Tibial artery (tissue), 4 donors: Measurements from ENCODE around the gene TNFAIP8L1.

Source experiments
- DNase-seq, 2 donors: peaks; one replicate each; pipeline ENCODE4 v3.0.0-alpha.2; 2019
- H3K27ac ChIP-seq, 2 donors: fragments of 200-600 bp; sonication (generic) in 1 of 2; 1 replicate in 1 of 2; 2 replicates in 1 of 2; pipeline ENCODE4 v1.5.1; 2018 to 2019; ENCODE audit warnings: mild to moderate bottlenecking in 1 of 2
- H3K27me3 ChIP-seq, 2 donors: fragments of 200-600 bp; sonication (generic) in 1 of 2; one replicate each; pipeline versions ENCODE4 v1.5.1 to v1.6.0; 2016 to 2019
- H3K36me3 ChIP-seq, 3 donors: fragments of 200-600 bp; sonication (generic) in 2 of 3; one replicate each; pipeline ENCODE4 v1.5.1; 2016 to 2019; ENCODE audit warnings: mild to moderate bottlenecking in 2 of 3
- H3K4me1 ChIP-seq, 4 donors: fragments of 200-600 bp; sonication (generic) in 2 of 4; 1 replicate in 3 of 4; 2 replicates in 1 of 4; pipeline ENCODE4 v1.5.1; 2016 to 2019
- H3K4me3 ChIP-seq, 2 donors: fragments of 200-600 bp; sonication (generic) in 1 of 2; 1 replicate in 1 of 2; 2 replicates in 1 of 2; pipeline ENCODE4 v1.5.1; 2018 to 2019; ENCODE audit warnings: mild to moderate bottlenecking in 2 of 2
- H3K9me3 ChIP-seq, 3 donors: fragments of 200-600 bp; sonication (generic) in 1 of 3; one replicate each; pipeline ENCODE4 v1.5.1; 2016 to 2019
- intact Hi-C: fragments of 100-400 bp; cut with DNase I; formaldehyde crosslinking; loops from one replicate; pipeline ENCODE4 v1.15.0; 2023; ENCODE audit warnings: low total_unique reads
- TF ChIP-seq, protein P1 (sequence below), 2 experiments: fragments of 200-600 bp in 1 of 2; fragments of 450-650 bp in 1 of 2; IDR thresholded peaks; one replicate each; pipeline ENCODE4 v1.5.1; 2017 to 2019; ENCODE audit warnings: antibody characterized with exemption in 2 of 2, mild to moderate bottlenecking in 1 of 2, moderate library complexity in 1 of 2

The TNFAIP8L1 gene

DNA sequence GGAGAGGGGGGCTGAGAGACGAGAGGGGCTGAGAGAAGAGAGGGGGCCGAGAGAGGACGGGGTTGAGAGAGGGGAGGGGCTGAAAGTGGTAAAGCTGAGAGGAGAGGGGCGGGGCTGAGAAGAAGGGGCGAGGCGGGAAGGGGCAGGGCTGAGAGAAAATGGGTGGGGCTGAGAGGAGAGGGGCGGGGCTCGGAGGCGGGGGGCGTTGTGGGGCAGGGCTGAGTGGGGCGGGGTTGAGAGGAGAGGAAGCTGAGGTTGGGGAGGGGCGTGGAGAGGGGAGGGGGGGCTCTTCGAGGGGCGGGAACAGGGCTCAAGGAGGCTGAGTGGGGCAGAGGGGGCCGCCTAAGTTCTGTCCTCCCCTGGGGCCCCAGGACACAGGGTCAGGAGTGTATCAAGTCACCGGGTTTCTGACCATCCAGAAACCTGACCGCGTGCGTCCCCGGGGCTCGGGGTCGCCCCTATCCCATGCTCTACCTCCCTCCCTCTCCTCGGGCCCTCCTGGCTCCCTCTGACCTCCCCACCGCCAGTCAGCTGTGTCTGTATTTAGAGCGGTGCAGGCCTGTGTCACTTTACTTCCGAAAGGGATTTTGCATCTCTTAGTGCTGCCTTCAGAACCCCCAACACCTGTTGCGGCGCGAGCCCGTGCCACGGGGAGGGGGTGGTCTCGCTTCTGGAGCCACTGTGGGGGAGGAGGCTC lies 41.2 kb upstream of the TNFAIP8L1 start:
- H3K4me1 ChIP-seq: peaks cover 0 to 11% (median 0%) of the 10 kb centered on the region in 4 donors
- H3K4me3 ChIP-seq: no peak overlapping the region
- DNase-seq: no peak
- H3K9me3 ChIP-seq: no peaks in the 10 kb centered on the region
- H3K27me3 ChIP-seq: peaks cover 0 to 87% of the 10 kb centered on the region in 2 donors
- intact Hi-C loops: no loop called here
- no peaks in the 10 kb centered on the region for H3K36me3 ChIP-seq
- H3K27ac ChIP-seq: no peak overlapping the region
- TF ChIP-seq, protein P1, sequence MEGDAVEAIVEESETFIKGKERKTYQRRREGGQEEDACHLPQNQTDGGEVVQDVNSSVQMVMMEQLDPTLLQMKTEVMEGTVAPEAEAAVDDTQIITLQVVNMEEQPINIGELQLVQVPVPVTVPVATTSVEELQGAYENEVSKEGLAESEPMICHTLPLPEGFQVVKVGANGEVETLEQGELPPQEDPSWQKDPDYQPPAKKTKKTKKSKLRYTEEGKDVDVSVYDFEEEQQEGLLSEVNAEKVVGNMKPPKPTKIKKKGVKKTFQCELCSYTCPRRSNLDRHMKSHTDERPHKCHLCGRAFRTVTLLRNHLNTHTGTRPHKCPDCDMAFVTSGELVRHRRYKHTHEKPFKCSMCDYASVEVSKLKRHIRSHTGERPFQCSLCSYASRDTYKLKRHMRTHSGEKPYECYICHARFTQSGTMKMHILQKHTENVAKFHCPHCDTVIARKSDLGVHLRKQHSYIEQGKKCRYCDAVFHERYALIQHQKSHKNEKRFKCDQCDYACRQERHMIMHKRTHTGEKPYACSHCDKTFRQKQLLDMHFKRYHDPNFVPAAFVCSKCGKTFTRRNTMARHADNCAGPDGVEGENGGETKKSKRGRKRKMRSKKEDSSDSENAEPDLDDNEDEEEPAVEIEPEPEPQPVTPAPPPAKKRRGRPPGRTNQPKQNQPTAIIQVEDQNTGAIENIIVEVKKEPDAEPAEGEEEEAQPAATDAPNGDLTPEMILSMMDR (IDR thresholded peaks at IDR 0.05): no peak

DNA sequence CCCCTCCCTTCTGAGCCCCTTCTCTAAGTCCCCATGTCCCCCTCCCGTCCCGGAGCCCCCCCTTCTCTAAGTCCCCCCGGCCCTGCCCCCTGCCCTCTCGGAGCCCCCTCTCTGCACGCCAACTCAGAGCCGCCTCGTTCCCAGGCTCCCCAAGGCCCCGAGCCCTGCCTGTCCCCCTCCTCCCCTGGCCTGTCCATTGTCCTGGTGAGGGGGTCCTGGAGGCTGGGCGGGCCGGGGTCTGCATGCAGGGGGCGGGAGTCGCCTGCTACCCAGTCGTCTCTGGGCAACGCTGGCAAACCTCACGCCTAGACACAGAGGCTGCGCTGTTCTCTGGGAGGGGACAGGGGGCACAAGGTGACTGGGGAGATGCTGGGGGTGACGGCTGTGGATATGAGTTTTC lies 40.6 kb upstream of the TNFAIP8L1 start:
- Histone ChIP-seq H3K9me3 (no peaks in the 10 kb centered on the region), H3K4me3 (no peak overlapping the region), H3K36me3 (no peaks in the 10 kb centered on the region), H3K4me1 (peaks cover 0 to 11% (median 0%) of the 10 kb centered on the region in 4 donors), H3K27ac (no peak overlapping the region), H3K27me3 (peaks cover 0 to 91% of the 10 kb centered on the region in 2 donors)
- TF ChIP-seq, protein P1 (IDR thresholded peaks at IDR 0.05): no peak
- intact Hi-C loops: no loop called here
- no peak for DNase-seq

DNA sequence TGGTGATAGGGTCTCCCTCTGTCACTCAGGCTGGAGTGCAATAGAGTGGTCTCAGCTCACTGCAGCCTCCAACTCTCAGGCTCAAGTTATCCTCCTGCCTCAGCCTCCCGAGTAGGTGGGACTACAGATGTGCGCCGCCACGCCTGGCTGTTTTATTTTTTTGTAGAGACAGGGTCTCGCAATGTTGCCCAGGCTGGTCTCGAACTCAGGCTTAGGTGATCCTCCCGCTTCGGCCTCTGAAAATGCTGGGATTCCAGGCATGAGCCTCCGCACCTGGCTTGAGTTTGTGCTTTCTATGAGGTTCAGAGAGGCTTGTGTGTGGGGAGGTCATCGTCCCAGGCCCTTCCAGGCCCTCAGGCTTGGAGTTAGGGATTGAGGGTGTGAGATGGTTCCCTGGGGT lies 39.2 kb upstream of the TNFAIP8L1 start:
- Histone ChIP-seq H3K27me3 (peaks cover 0 to 89% of the 10 kb centered on the region in 2 donors), H3K4me1 (peaks cover 0 to 11% (median 0%) of the 10 kb centered on the region in 4 donors), H3K9me3 (no peaks in the 10 kb centered on the region), H3K4me3 (no peak overlapping the region), H3K36me3 (no peaks in the 10 kb centered on the region), H3K27ac (no peak overlapping the region)
- no peak for DNase-seq
- TF ChIP-seq, protein P1 (IDR thresholded peaks at IDR 0.05): no peak
- intact Hi-C loops: no loop called here

DNA sequence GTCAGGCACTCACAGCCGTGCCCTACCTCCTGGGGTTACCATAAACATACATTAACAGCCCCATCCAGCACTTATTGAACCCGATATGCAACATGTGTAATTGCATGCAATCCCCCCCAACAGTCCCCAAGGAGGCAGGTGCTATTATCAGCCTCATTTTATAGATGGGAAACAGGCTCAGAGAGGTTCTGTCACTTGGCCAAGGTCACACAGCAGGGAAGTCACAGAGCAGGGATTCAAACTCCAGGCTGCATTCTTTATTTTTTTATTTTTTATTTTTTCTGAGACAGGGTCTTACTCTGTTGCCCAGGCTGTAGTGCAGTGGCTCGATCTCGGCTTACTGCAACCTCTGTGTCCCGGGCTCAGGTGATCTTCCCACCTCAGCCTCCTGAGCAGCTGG lies 38.4 kb upstream of the TNFAIP8L1 start:
- Histone ChIP-seq H3K27me3 (peaks cover 0 to 89% of the 10 kb centered on the region in 2 donors), H3K27ac (no peak overlapping the region), H3K4me1 (peaks cover 0 to 11% (median 0%) of the 10 kb centered on the region in 4 donors), H3K9me3 (no peaks in the 10 kb centered on the region), H3K36me3 (no peaks in the 10 kb centered on the region), H3K4me3 (no peak overlapping the region)
- intact Hi-C loops: no loop called here
- TF ChIP-seq, protein P1 (IDR thresholded peaks at IDR 0.05): no peak
- no peak for DNase-seq

GRCh38 chr19:4602173-4602788 lies 37.0 kb upstream of the TNFAIP8L1 start:
- no peak for DNase-seq
- H3K9me3 ChIP-seq: no peaks in the 10 kb centered on the region
- H3K27me3 ChIP-seq: peaks cover 0 to 89% of the 10 kb centered on the region in 2 donors
- TF ChIP-seq, protein P1 (IDR thresholded peaks at IDR 0.05): no peak
- H3K4me1 ChIP-seq: peaks cover 0 to 17% (median 7%) of the 10 kb centered on the region in 4 donors
- no peaks in the 10 kb centered on the region for H3K36me3 ChIP-seq
- intact Hi-C loops: no loop called here
- H3K27ac ChIP-seq: no peak overlapping the region
- H3K4me3 ChIP-seq: no peak overlapping the region
